Measurements from ENCODE around the gene PRSS2. TPM values are rescaled to one million over a fixed set of nuclear protein-coding genes. Genes with fewer than 3 reads are reported as not detected.

Gene PRSS2
- total RNA-seq, 2 donors from 2014 or later, result not detected

DNA sequence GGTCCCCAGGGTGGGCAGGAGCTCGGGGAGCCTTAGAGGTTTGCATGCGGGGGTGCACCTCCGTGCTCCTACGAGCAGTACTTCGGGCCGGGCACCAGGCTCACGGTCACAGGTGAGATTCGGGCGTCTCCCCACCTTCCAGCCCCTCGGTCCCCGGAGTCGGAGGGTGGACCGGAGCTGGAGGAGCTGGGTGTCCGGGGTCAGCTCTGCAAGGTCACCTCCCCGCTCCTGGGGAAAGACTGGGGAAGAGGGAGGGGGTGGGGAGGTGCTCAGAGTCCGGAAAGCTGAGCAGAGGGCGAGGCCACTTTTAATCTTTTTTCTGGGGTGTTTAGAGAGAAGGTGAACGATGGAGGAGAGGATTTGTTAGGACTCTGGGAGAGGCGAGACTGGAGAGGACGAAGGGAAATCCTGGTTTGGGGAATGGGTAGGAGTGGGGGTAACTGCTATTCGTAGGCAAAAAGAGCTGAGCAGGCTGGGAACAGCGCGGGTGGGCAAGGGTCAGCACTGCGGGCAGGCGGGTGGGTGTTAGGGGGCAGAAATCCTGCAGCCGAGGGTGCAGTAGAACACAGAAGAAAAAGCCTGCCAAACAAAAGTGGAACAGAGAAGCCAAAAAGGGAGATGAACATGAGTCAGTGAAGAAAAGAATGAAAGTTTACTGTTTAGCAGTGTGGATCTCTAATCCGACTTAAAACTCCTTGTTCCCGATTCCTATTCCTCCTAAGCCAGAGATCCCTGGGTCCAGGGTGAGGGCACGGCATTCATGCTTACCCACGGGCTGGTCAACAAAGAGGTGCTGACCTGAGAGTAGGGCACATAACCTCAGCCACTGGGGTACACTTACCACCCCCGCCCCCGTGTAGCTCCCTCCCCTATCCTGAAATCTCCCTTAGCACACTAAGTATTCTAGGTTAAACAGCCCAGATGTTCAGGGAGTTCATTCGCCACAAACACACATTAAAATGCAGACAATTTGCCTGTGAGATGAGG is 26.9 kb downstream of the PRSS2 start:
- Histone ChIP-seq H3K4me1 (replicated peaks) (no peaks in the 10 kb centered on the region), H3K36me3 (no peaks in the 10 kb centered on the region), H3K9me3 (no peaks in the 10 kb centered on the region), H3K27ac (peak overlapping the region; percentile 24 to 42), H3K4me3 (peak overlapping the region; percentile 25 to 34), H3K27me3 (replicated peaks; ENCODE audit: insufficient read depth) (no peaks in the 10 kb centered on the region)
- TF ChIP-seq, protein P1, sequence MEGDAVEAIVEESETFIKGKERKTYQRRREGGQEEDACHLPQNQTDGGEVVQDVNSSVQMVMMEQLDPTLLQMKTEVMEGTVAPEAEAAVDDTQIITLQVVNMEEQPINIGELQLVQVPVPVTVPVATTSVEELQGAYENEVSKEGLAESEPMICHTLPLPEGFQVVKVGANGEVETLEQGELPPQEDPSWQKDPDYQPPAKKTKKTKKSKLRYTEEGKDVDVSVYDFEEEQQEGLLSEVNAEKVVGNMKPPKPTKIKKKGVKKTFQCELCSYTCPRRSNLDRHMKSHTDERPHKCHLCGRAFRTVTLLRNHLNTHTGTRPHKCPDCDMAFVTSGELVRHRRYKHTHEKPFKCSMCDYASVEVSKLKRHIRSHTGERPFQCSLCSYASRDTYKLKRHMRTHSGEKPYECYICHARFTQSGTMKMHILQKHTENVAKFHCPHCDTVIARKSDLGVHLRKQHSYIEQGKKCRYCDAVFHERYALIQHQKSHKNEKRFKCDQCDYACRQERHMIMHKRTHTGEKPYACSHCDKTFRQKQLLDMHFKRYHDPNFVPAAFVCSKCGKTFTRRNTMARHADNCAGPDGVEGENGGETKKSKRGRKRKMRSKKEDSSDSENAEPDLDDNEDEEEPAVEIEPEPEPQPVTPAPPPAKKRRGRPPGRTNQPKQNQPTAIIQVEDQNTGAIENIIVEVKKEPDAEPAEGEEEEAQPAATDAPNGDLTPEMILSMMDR (IDR thresholded peaks at IDR 0.05), result no peak
- TF ChIP-seq POLR2A (IDR thresholded peaks at IDR 0.05) (no peak), POLR2AphosphoS5 (IDR thresholded peaks at IDR 0.05) (no peak)
- intact Hi-C loops (cut with DNase I), result no loop called here
- no peak for DNase-seq (ENCODE audit: low spot score)
- WGBS, result 9% methylated on average over 33 of the region's 33 CpGs

DNA sequence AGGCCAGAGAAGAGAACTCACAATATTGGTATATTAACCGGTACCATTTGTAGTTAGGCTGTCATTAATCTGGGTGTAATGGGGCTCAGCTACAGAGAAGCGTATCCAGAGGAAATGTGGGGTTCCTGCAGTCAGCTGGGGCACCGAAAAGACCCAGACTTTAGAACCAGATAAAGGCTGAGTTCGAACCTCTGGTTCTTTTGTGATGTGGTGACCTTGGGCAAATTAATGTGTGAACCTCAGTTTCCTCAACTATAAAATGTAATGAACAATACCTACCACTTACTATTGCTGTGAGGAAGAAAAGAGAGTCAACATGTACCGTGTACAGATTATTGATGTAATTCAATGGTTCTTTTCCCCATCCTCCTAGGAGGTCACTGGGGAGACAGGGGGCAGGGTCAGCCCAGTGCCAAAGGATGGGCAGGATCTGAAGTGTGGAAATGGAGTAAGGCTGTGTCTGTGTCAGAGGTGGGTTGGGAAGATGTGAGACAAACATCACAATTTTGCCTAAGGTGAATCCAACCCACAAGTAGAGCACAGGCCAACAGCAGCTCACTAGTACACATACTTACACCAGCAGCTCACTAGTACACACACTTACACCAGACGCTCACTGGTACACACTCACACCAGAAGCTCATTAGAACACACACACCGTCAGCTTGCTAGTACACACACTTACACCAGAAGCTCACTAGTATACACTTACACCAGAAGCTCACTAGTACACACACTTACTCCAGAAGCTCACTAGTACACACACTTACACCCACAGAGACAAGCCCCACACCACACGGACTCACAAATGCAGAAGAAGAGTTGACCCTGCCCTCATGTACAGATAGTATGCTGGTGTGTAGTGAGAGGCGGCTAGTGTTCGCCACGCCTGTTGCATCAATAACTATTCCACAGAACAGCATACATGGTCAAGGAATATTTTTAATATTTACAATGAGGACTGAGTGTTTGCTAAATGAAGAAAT is 28.0 kb downstream of the PRSS2 start:
- Histone ChIP-seq H3K27me3 (replicated peaks; ENCODE audit: insufficient read depth) (no peaks in the 10 kb centered on the region), H3K36me3 (no peaks in the 10 kb centered on the region), H3K4me3 (no peak overlapping the region), H3K9me3 (no peaks in the 10 kb centered on the region), H3K27ac (peak overlapping the region in 1 of 2 donors; percentile 24), H3K4me1 (replicated peaks) (no peaks in the 10 kb centered on the region)
- no peak for TF ChIP-seq POLR2A (IDR thresholded peaks at IDR 0.05)
- TF ChIP-seq, protein P1 (IDR thresholded peaks at IDR 0.05), result no peak
- no peak for TF ChIP-seq POLR2AphosphoS5 (IDR thresholded peaks at IDR 0.05)
- no peak for DNase-seq (ENCODE audit: low spot score)
- intact Hi-C loops (cut with DNase I), result no loop called here
- 92% methylated on average over 11 of the region's 11 CpGs for WGBS

DNA sequence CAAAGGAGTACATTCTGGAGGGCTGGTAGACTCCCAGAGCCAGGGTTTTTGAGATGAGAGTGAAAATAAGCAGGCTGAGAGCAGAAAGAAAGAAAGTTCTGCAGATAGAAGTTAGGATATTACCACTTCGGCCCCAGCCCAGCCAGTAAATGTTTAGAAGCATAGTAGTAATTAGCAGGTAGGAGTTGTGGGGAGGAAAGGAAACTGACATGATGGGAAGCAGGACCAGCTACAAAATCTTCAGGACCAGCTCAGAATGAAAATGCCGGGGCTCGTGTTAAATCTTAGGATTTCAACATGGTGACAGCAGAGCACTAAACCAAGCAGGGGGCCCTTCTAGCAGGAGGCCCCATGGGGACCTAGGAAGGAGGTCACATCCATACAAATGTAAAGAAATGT is 28.7 kb downstream of the PRSS2 start:
- no peak overlapping the region for H3K4me3 ChIP-seq
- no peak for TF ChIP-seq POLR2A (IDR thresholded peaks at IDR 0.05)
- TF ChIP-seq, protein P1 (IDR thresholded peaks at IDR 0.05), result no peak
- H3K4me1 ChIP-seq (replicated peaks), result no peaks in the 10 kb centered on the region
- intact Hi-C loops (cut with DNase I), result no loop called here
- H3K27me3 ChIP-seq (replicated peaks; ENCODE audit: insufficient read depth), result no peaks in the 10 kb centered on the region
- no peaks in the 10 kb centered on the region for H3K9me3 ChIP-seq
- no peaks in the 10 kb centered on the region for H3K36me3 ChIP-seq
- no peak for DNase-seq (ENCODE audit: low spot score)
- 86% methylated on average over 3 of the region's 3 CpGs for WGBS
- H3K27ac ChIP-seq, result no peak overlapping the region

DNA sequence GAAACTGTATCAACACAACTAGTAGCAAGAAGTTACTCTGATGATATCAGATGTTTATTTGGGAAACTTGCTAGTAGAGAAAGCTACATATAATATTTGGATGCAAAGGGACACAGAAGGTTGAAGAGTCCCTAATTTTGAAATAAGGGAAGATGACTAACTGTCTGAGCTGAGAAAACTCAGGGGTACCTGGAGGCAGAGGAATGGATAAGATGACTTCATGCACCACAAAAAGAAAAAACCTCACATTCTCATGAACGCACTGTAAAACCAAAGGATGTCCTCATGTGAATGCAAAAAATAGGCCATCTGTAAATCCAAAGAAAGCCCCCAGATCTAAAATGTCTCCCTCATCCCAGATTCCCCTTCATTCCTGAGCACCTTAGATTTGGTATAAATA is 29.3 kb downstream of the PRSS2 start:
- DNase-seq (ENCODE audit: low spot score), result no peak
- H3K27me3 ChIP-seq (replicated peaks; ENCODE audit: insufficient read depth), result no peaks in the 10 kb centered on the region
- intact Hi-C loops (cut with DNase I), result no loop called here

More for the DNA sequence above, 29.3 kb downstream of the PRSS2 start:
- Histone ChIP-seq H3K9me3 (no peaks in the 10 kb centered on the region), H3K27ac (no peak overlapping the region), H3K4me1 (replicated peaks) (no peaks in the 10 kb centered on the region), H3K4me3 (no peak overlapping the region), H3K36me3 (no peaks in the 10 kb centered on the region)
- TF ChIP-seq, protein P1 (IDR thresholded peaks at IDR 0.05), result no peak
- no peak for TF ChIP-seq POLR2A (IDR thresholded peaks at IDR 0.05)
- TF ChIP-seq POLR2AphosphoS5 (IDR thresholded peaks at IDR 0.05), result no peak
- WGBS, result 91% methylated on average over 1 of the region's 1 CpG
